ENCODE data around the gene BCR. TPM values are rescaled to one million over a fixed set of nuclear protein-coding genes. Genes with fewer than 3 reads are reported as not detected.

BCR gene
- total and polyA plus RNA-seq, 2 donors, result 17.9 to 22.8 TPM

DNA sequence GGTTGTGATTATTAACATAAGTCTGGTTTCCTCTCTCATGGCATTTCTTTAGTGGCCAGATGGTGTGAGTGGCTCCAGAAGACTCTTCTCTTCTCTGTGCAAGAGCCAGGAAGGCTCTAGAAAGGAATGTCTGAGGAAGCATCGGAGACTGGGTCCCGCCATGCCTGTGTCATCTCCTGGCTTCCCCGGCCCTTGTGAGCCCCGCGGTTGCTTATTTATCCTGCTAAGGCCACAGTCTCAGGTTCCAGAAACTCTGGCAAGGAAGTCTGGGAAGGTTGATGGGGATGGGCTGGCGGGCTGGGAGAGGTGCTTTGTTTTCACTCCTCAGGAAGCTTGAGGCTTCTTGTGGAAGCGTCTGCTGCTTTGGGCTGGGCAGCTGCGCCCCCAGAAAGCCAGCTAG is 18.9 kb downstream of the BCR start:
- Histone ChIP-seq H3K27me3 (ENCODE audit: control insufficient read depth in 2 of 2, insufficient read depth in 1 of 2, low read length in 1 of 2) (no peaks in the 10 kb centered on the region), H3K4me3 (ENCODE audit: low read length in 2 of 2) (no peak overlapping the region), H3K36me3 (ENCODE audit: control insufficient read depth in 2 of 2, insufficient read depth in 2 of 2, low read length in 1 of 2) (peaks cover 15 to 16% of the 10 kb centered on the region in 2 donors), H3K9me3 (ENCODE audit: control insufficient read depth in 2 of 2, insufficient read depth in 1 of 2, low read length in 1 of 2) (no peaks in the 10 kb centered on the region), H3K4me1 (ENCODE audit: control insufficient read depth in 2 of 2, insufficient read depth in 2 of 2, low read length in 2 of 2) (peaks cover 0 to 4% of the 10 kb centered on the region in 2 donors), H3K27ac (ENCODE audit: low read depth in 1 of 2, low read length in 1 of 2) (no peak overlapping the region)
- WGBS, result 88% methylated on average over 8 of the region's 8 CpGs
- DNase-seq (ENCODE audit: low read depth in 6 of 9, low spot score in 9 of 9), result no peak

DNA sequence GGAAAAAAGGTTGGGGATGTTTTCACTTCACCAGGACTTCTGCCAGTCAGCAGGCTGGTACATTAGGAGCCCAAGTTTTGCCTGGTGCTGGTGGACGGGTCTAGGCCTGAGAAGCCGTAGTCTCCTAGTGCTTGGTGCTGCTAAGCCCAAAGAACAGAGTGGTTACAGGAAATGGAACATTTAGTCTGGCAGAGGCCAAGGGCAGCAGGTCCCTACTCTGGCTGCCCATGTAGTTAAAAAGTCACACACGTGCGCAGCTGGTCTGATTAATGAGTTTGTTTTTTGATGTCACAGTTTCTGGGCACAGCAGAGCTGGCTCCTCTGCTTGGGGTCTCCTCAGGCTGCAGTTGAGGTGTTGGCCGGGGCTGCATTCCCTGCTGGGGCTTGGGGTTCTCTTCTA is 20.6 kb downstream of the BCR start:
- Histone ChIP-seq H3K27me3 (ENCODE audit: control insufficient read depth in 2 of 2, insufficient read depth in 1 of 2, low read length in 1 of 2) (no peaks in the 10 kb centered on the region), H3K4me1 (ENCODE audit: control insufficient read depth in 2 of 2, insufficient read depth in 2 of 2, low read length in 2 of 2) (peaks cover 0 to 4% of the 10 kb centered on the region in 2 donors), H3K27ac (ENCODE audit: low read depth in 1 of 2, low read length in 1 of 2) (no peak overlapping the region), H3K36me3 (ENCODE audit: control insufficient read depth in 2 of 2, insufficient read depth in 2 of 2, low read length in 1 of 2) (peaks cover 21 to 26% of the 10 kb centered on the region in 2 donors), H3K4me3 (ENCODE audit: low read length in 2 of 2) (no peak overlapping the region), H3K9me3 (ENCODE audit: control insufficient read depth in 2 of 2, insufficient read depth in 1 of 2, low read length in 1 of 2) (no peaks in the 10 kb centered on the region)
- no peak for DNase-seq (ENCODE audit: low read depth in 6 of 9, low spot score in 9 of 9)
- WGBS, result 93% methylated on average over 5 of the region's 5 CpGs

DNA sequence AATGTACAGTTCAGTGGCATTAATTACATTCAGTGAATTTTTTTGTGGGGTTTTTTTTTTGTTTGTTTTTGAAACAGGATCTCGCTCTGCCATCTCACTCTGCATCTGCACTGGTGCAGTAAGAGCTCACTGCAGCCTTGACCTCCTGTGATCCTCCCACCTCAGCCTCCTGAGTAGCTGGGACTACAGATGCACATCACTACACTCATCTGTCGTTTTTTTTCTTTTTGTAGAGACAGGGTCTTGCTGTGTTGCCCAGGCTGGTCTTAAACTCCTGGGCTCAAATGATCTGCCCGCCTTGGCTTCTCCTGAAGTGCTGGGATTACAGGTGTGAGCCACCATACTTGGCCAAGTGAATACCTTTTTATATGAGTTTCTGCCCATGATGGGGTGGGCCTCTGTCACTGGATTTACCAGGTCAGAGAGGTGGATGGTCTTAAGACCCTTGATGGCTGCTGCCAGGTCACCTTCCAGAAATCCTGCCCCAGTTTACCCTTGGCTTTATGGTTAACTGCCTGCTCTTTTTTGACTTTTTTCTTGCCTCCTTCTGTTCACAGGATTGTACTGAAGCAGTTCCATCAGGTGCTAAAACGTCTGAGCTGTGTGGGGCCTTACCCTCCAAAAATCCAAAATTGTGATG is 22.6 kb downstream of the BCR start:
- 90% methylated on average over 4 of the region's 4 CpGs for WGBS
- no peak for DNase-seq (ENCODE audit: low read depth in 6 of 9, low spot score in 9 of 9)

DNA sequence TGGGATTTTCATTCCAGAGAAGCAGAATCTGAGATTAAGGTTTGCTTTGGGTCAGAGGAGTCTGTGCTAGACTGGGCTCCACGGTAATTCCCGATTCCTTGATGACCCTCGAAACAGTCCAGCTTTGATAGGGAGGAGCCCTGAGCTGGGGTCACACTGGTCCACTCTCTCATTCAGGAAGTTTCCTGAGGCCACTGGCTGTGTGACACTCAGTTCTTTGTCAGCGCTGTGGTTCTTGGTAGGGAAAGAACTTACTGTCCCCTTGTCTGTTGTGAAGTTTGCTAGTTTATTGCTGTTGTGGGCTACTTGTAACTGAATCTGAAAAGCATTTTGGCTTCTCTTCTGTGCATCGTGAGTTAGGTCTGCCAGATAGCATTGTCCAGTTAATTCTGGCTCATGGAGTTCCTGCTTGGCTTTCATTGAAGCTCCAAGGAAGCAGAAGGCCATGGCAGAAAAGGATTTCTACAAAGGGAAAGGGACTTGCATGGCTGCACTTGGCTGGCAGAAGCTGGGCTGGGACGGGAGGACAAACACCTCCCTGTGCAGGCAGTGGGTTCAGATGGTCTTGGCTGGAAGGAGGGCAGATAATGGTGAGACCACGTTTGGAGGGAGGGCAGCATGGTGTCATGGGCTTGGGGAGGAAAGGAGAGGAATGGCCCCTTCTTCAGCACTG is 23.3 kb downstream of the BCR start:
- Histone ChIP-seq H3K4me3 (ENCODE audit: low read length in 2 of 2) (no peak overlapping the region), H3K4me1 (ENCODE audit: control insufficient read depth in 2 of 2, insufficient read depth in 2 of 2, low read length in 2 of 2) (peaks cover 0 to 8% of the 10 kb centered on the region in 2 donors), H3K9me3 (ENCODE audit: control insufficient read depth in 2 of 2, insufficient read depth in 1 of 2, low read length in 1 of 2) (no peaks in the 10 kb centered on the region), H3K27ac (ENCODE audit: low read depth in 1 of 2, low read length in 1 of 2) (no peak overlapping the region), H3K36me3 (ENCODE audit: control insufficient read depth in 2 of 2, insufficient read depth in 2 of 2, low read length in 1 of 2) (peaks cover 23 to 25% of the 10 kb centered on the region in 2 donors), H3K27me3 (ENCODE audit: control insufficient read depth in 2 of 2, insufficient read depth in 1 of 2, low read length in 1 of 2) (no peaks in the 10 kb centered on the region)
- 96% methylated on average over 7 of the region's 7 CpGs for WGBS
- no peak for DNase-seq (ENCODE audit: low read depth in 6 of 9, low spot score in 9 of 9)

More for the DNA sequence above, 22.6 kb downstream of the BCR start:
- no peak overlapping the region for H3K4me3 ChIP-seq (ENCODE audit: low read length in 2 of 2)
- peaks cover 0 to 8% of the 10 kb centered on the region in 2 donors for H3K4me1 ChIP-seq (ENCODE audit: control insufficient read depth in 2 of 2, insufficient read depth in 2 of 2, low read length in 2 of 2)
- H3K27me3 ChIP-seq (ENCODE audit: control insufficient read depth in 2 of 2, insufficient read depth in 1 of 2, low read length in 1 of 2), result no peaks in the 10 kb centered on the region
- H3K9me3 ChIP-seq (ENCODE audit: control insufficient read depth in 2 of 2, insufficient read depth in 1 of 2, low read length in 1 of 2), result no peaks in the 10 kb centered on the region
- no peak overlapping the region for H3K27ac ChIP-seq (ENCODE audit: low read depth in 1 of 2, low read length in 1 of 2)
- H3K36me3 ChIP-seq (ENCODE audit: control insufficient read depth in 2 of 2, insufficient read depth in 2 of 2, low read length in 1 of 2), result peaks cover 25 to 26% of the 10 kb centered on the region in 2 donors

DNA sequence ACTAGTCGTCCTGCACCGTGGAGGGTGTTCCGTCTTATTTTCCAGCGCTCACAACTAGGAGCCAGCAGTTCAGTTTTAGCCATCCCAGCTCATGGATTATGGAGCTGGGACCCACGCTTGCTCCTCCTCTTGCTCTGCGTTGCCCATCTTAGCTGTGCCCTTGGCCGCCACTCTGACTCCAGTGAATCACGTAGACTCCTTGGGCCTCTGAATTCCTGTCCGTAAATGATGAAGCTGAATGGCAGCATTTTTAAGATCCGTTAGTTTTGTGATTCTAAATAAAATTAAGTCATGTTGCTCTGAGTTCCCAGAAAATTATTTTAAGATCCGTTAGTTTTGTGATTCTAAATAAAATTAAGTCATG is 23.8 kb downstream of the BCR start:
- H3K4me1 ChIP-seq (ENCODE audit: control insufficient read depth in 2 of 2, insufficient read depth in 2 of 2, low read length in 2 of 2), result peaks cover 0 to 8% of the 10 kb centered on the region in 2 donors

DNA sequence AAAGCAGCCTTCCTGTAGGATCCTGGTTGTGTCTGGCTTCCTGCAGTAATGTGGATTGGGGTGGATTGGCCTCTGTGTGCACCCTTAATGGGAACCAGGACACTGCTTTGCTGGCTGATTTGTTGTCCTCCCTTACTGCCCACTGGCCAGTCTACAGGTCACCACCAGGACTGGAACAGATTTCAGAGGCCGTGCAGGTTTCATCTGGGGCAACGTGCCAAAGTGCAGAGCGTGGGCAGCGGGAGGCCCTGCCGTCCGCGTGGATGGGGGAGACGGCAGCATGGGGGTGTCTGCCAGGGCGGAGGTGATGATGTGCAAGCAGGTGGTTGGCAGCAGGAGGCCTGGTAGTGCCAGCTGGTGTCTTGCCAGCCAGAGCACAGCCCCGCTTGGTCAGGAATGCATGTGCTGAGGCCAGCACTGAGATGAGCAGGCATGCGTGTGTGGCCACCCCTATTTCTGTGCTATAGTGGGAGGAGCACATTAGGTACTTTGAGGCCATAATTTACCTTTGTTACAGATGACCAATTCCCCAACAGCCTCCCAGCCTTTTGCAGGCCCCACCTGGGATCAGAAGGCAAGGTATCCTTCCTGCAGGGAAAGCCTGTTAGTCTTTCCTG is 24.3 kb downstream of the BCR start:
- H3K4me3 ChIP-seq (ENCODE audit: low read length in 2 of 2), result no peak overlapping the region
- no peak overlapping the region for H3K27ac ChIP-seq (ENCODE audit: low read depth in 1 of 2, low read length in 1 of 2)
- WGBS, result 84% methylated on average over 11 of the region's 11 CpGs
- peaks cover 0 to 8% of the 10 kb centered on the region in 2 donors for H3K4me1 ChIP-seq (ENCODE audit: control insufficient read depth in 2 of 2, insufficient read depth in 2 of 2, low read length in 2 of 2)
- no peak for DNase-seq (ENCODE audit: low read depth in 6 of 9, low spot score in 9 of 9)
- no peaks in the 10 kb centered on the region for H3K27me3 ChIP-seq (ENCODE audit: control insufficient read depth in 2 of 2, insufficient read depth in 1 of 2, low read length in 1 of 2)
- no peaks in the 10 kb centered on the region for H3K9me3 ChIP-seq (ENCODE audit: control insufficient read depth in 2 of 2, insufficient read depth in 1 of 2, low read length in 1 of 2)
- H3K36me3 ChIP-seq (ENCODE audit: control insufficient read depth in 2 of 2, insufficient read depth in 2 of 2, low read length in 1 of 2), result peaks cover 22 to 23% of the 10 kb centered on the region in 2 donors

More for the DNA sequence above, 23.8 kb downstream of the BCR start:
- H3K4me3 ChIP-seq (ENCODE audit: low read length in 2 of 2), result no peak overlapping the region
- H3K36me3 ChIP-seq (ENCODE audit: control insufficient read depth in 2 of 2, insufficient read depth in 2 of 2, low read length in 1 of 2), result peaks cover 23 to 25% of the 10 kb centered on the region in 2 donors
- DNase-seq (ENCODE audit: low read depth in 6 of 9, low spot score in 9 of 9), result no peak
- 97% methylated on average over 11 of the region's 11 CpGs for WGBS
- H3K9me3 ChIP-seq (ENCODE audit: control insufficient read depth in 2 of 2, insufficient read depth in 1 of 2, low read length in 1 of 2), result no peaks in the 10 kb centered on the region
- H3K27me3 ChIP-seq (ENCODE audit: control insufficient read depth in 2 of 2, insufficient read depth in 1 of 2, low read length in 1 of 2), result no peaks in the 10 kb centered on the region
- H3K27ac ChIP-seq (ENCODE audit: low read depth in 1 of 2, low read length in 1 of 2), result no peak overlapping the region

DNA sequence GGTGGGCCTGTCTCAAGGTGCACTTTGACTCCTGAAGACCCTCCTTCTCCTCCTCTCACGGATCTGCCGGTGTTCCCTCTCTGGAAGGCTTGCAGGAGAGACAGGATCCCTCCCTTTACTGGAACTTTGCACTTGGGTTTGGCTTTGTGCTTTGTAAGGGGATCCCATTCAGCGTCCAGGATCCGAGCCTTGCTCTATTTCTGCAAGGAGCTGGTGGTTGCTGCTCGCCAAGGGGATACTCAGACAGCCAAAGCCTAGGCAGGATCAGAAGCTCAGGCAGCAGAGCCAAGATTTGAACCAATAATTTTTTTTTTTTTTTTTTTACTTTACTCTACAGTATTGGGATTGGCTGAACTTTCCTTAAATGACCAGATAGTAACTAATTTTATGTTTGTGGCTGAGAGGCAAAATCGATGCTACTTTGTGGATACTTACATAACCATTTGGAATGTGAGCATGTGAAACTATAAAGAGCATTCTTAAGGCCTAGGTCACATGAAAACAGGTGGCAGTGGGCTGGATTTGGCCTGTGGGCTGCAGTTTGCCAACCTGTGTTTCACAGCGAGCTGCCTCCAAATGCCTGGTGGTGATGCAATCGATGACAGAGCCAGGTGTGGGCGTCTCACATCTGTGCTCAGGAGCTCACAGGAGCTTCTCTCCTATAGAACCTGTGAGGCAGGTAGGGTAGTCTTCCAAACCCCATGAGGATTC is 25.2 kb downstream of the BCR start:
- DNase-seq (ENCODE audit: low read depth in 6 of 9, low spot score in 9 of 9), result no peak
- 92% methylated on average over 9 of the region's 9 CpGs for WGBS
- H3K27ac ChIP-seq (ENCODE audit: low read depth in 1 of 2, low read length in 1 of 2), result no peak overlapping the region

DNA sequence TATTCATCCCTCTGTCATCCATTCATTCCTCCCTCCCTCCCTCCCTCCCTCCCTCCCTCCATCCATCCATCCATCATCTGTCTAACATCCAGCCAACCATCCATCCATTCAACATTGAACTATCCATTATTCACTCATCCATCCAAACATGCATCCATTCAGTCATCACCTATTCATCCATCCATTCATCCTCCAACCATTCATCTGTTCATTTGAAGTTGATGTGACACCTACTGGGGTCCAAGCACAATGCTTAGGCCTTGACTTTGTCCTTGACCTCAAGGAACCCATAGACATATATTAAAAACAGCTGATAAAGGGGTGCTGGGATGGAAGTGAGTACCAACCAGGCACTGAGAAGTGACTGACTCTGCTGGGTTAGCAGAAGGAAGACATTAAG is 26.6 kb downstream of the BCR start:
- H3K4me1 ChIP-seq (ENCODE audit: control insufficient read depth in 2 of 2, insufficient read depth in 2 of 2, low read length in 2 of 2), result peaks cover 4 to 7% of the 10 kb centered on the region in 2 donors
- H3K9me3 ChIP-seq (ENCODE audit: control insufficient read depth in 2 of 2, insufficient read depth in 1 of 2, low read length in 1 of 2), result no peaks in the 10 kb centered on the region
- peaks cover 23 to 24% of the 10 kb centered on the region in 2 donors for H3K36me3 ChIP-seq (ENCODE audit: control insufficient read depth in 2 of 2, insufficient read depth in 2 of 2, low read length in 1 of 2)
- no peak overlapping the region for H3K27ac ChIP-seq (ENCODE audit: low read depth in 1 of 2, low read length in 1 of 2)
- no peak for DNase-seq (ENCODE audit: low read depth in 6 of 9, low spot score in 9 of 9)
- H3K4me3 ChIP-seq (ENCODE audit: low read length in 2 of 2), result no peak overlapping the region
- no peaks in the 10 kb centered on the region for H3K27me3 ChIP-seq (ENCODE audit: control insufficient read depth in 2 of 2, insufficient read depth in 1 of 2, low read length in 1 of 2)

More for the DNA sequence above, 25.2 kb downstream of the BCR start:
- Histone ChIP-seq H3K9me3 (ENCODE audit: control insufficient read depth in 2 of 2, insufficient read depth in 1 of 2, low read length in 1 of 2) (no peaks in the 10 kb centered on the region), H3K36me3 (ENCODE audit: control insufficient read depth in 2 of 2, insufficient read depth in 2 of 2, low read length in 1 of 2) (peaks cover 22 to 23% of the 10 kb centered on the region in 2 donors), H3K27me3 (ENCODE audit: control insufficient read depth in 2 of 2, insufficient read depth in 1 of 2, low read length in 1 of 2) (no peaks in the 10 kb centered on the region), H3K4me1 (ENCODE audit: control insufficient read depth in 2 of 2, insufficient read depth in 2 of 2, low read length in 2 of 2) (peaks cover 0 to 8% of the 10 kb centered on the region in 2 donors), H3K4me3 (ENCODE audit: low read length in 2 of 2) (no peak overlapping the region)
